OCI-LY7 (cell line): ENCODE data around the gene MARVELD3. TPM values are rescaled to one million over a fixed set of nuclear protein-coding genes. Genes with fewer than 3 reads are reported as not detected.

Experiments
- BruUV-seq: library from RNA; stranded (reverse); fragments of 400-500 nt; replicated peaks from 2 replicates; lab custom pipeline; 2021; lab: Mats Ljungman, UMichigan
- CTCF ChIA-PET: fragments of 300-600 bp; sonication (Branson Sonifier 250); formaldehyde crosslinking; loops from one replicate; lab custom pipeline; 2022; ENCODE audit warnings: antibody characterized with exemption; ENCODE audit not compliant: unreplicated experiment; lab: Charles Lee
- POLR2A ChIA-PET: fragments of 300-600 bp; sonication (Branson Sonifier 250); formaldehyde crosslinking; loops from one replicate; lab custom pipeline; 2022; ENCODE audit warnings: antibody characterized with exemption; lab: Charles Lee
- DNase-seq: peaks from one replicate; pipeline ENCODE4 v3.0.0-alpha.2; 2015; ENCODE audit warnings: low spot score
- H2AFZ ChIP-seq: fragments of 200-600 bp; sonication (generic), shearing (Covaris generic); 2 replicates; pipeline ENCODE4 v1.6.1; 2014; ENCODE audit warnings: mild to moderate bottlenecking, antibody characterized with exemption, low read length, moderate library complexity
- H3K27ac ChIP-seq: fragments of 200-600 bp; sonication (generic); 2 replicates; pipeline ENCODE4 v1.5.1; 2014; ENCODE audit warnings: mixed run types, low read depth, mild to moderate bottlenecking, moderate library complexity, low read length, inconsistent platforms; ENCODE audit not compliant: poor library complexity, severe bottlenecking
- H3K36me3 ChIP-seq: fragments of 200-600 bp; sonication (generic); 2 replicates; pipeline ENCODE4 v1.6.1; 2014; ENCODE audit warnings: mild to moderate bottlenecking, antibody characterized with exemption, low read length, moderate library complexity, mixed read lengths; ENCODE audit not compliant: insufficient read depth
- H3K4me1 ChIP-seq: fragments of 200-600 bp; sonication (generic); 2 replicates; pipeline ENCODE4 v1.5.1; 2014; ENCODE audit warnings: mild to moderate bottlenecking, low read length; ENCODE audit not compliant: insufficient read depth, poor library complexity, severe bottlenecking
- H3K4me2 ChIP-seq: fragments of 200-600 bp; sonication (generic); 2 replicates; pipeline ENCODE4 v1.6.1; 2014; ENCODE audit warnings: mild to moderate bottlenecking, low read length
- H3K4me3 ChIP-seq: fragments of 200-600 bp; sonication (generic); 2 replicates; pipeline ENCODE4 v1.5.1; 2014; ENCODE audit warnings: mild to moderate bottlenecking, low read depth, low read length; ENCODE audit not compliant: poor library complexity, severe bottlenecking
- H3K79me2 ChIP-seq: fragments of 200-600 bp; sonication (generic); 2 replicates; pipeline ENCODE4 v1.6.1; 2016; ENCODE audit warnings: low read depth, mild to moderate bottlenecking, low read length, moderate library complexity, mixed read lengths; ENCODE audit not compliant: insufficient read depth
- H3K9me2 ChIP-seq: fragments of 200-600 bp; sonication (generic); 2 replicates; pipeline ENCODE4 v1.6.1; 2016; ENCODE audit warnings: mild to moderate bottlenecking, low read length, mixed read lengths; ENCODE audit not compliant: insufficient read depth
- H3K9me3 ChIP-seq: fragments of 200-600 bp; sonication (generic); 2 replicates; pipeline ENCODE4 v1.6.1; 2014; ENCODE audit warnings: mild to moderate bottlenecking, mixed run types, low read length, mixed read lengths
- H4K20me1 ChIP-seq: fragments of 200-600 bp; sonication (generic); 2 replicates; pipeline ENCODE4 v1.6.1; 2014; ENCODE audit warnings: mild to moderate bottlenecking, antibody characterized with exemption, low read length, moderate library complexity, mixed read lengths; ENCODE audit not compliant: insufficient read depth
- CTCF ChIP-seq: fragments of 200-600 bp; sonication (generic); conservative IDR thresholded peaks from 2 replicates; pipeline ENCODE4 v1.5.1; 2014; ENCODE audit warnings: mild to moderate bottlenecking, antibody characterized with exemption, low read length, moderate library complexity, mixed read lengths
- EZH2phosphoT487 ChIP-seq: fragments of 200-600 bp; sonication (generic); IDR thresholded peaks from 2 replicates; pipeline ENCODE4 v1.6.1; 2018; ENCODE audit warnings: low read depth, borderline replicate concordance, mild to moderate bottlenecking, mixed run types, antibody characterized with exemption, low read length, moderate library complexity, mixed read lengths
- intact Hi-C: fragments of 100-400 bp; cut with micrococcal nuclease; formaldehyde crosslinking; loops from one replicate; pipeline ENCODE4 v1.10.0; 2022; ENCODE audit not compliant: unreplicated experiment
- total RNA-seq, 2 experiments: library from RNA; depleted of rRNA in 1 of 2; stranded (reverse); fragments of >200 nt in 1 of 2; shearing (Covaris generic) in 1 of 2; gene quantifications; 2 replicates each; pipeline ENCODE4 v1.2.3, GENCODE V29; 2014 to 2022

Gene MARVELD3
- total RNA-seq, 2 experiments from 2014 or later: not detected

GRCh38 chr16:71590584-71590983 is 35.4 kb upstream of the MARVELD3 start:
- Histone ChIP-seq H3K79me2 (no peaks in the 10 kb centered on the region), H3K4me2 (no peak overlapping the region), H3K9me2 (no peaks in the 10 kb centered on the region), H3K4me1 (peaks cover 5% of the 10 kb centered on the region), H4K20me1 (no peaks in the 10 kb centered on the region), H3K36me3 (no peaks in the 10 kb centered on the region), H3K9me3 (no peaks in the 10 kb centered on the region), H3K27ac (no peak overlapping the region), H2AFZ (no peak overlapping the region), H3K4me3 (no peak overlapping the region)
- TF ChIP-seq EZH2phosphoT487: no peak
- no peak for TF ChIP-seq CTCF
- ChIA-PET CTCF (no interaction called here), POLR2A (interaction anchor here (0.6 to 0.8 kb wide), 2 partner anchors 24 to 121 kb away, joined by 3 read pairs; no protein-coding TSS in a partner anchor)
- no peak for DNase-seq
- BruUV-seq: no TSS peak
- intact Hi-C loops: no loop called here

- Histone ChIP-seq H3K4me3 (no peak overlapping the region), H3K9me2 (no peaks in the 10 kb centered on the region), H3K4me2 (no peak overlapping the region), H4K20me1 (no peaks in the 10 kb centered on the region), H3K9me3 (no peaks in the 10 kb centered on the region), H3K79me2 (no peaks in the 10 kb centered on the region), H3K4me1 (peaks cover 5% of the 10 kb centered on the region), H2AFZ (no peak overlapping the region), H3K27ac (no peak overlapping the region), H3K36me3 (no peaks in the 10 kb centered on the region)
- no peak for TF ChIP-seq EZH2phosphoT487
- no peak for TF ChIP-seq CTCF
- ChIA-PET CTCF (no interaction called here), POLR2A (interaction anchor here (0.5 to 0.6 kb wide), 3 partner anchors 10 to 141 kb away, joined by 3 to 4 read pairs (median 3); no protein-coding TSS in a partner anchor)
- BruUV-seq: no TSS peak
- intact Hi-C loops: no loop called here
- no peak for DNase-seq
These were observed 34.1 kb upstream of the MARVELD3 start for GRCh38 chr16:71591917-71592316.

GRCh38 chr16:71593048-71593999 is 32.7 kb upstream of the MARVELD3 start:
- Histone ChIP-seq H3K79me2 (no peaks in the 10 kb centered on the region), H3K27ac (no peak overlapping the region), H3K36me3 (no peaks in the 10 kb centered on the region), H3K4me3 (no peak overlapping the region), H4K20me1 (no peaks in the 10 kb centered on the region), H3K4me1 (no peaks in the 10 kb centered on the region), H3K9me3 (no peaks in the 10 kb centered on the region), H3K4me2 (no peak overlapping the region), H3K9me2 (no peaks in the 10 kb centered on the region), H2AFZ (no peak overlapping the region)
- POLR2A ChIA-PET: interaction anchor here (1.2 kb wide), 1 partner anchor 9 kb away, joined by 4 read pairs; no protein-coding TSS in a partner anchor
- CTCF ChIA-PET: no interaction called here
- DNase-seq: no peak
- intact Hi-C loops: no loop called here
- BruUV-seq: no TSS peak
- TF ChIP-seq EZH2phosphoT487 (no peak), CTCF (no peak)
